ENCODE data around the gene HPSE2.

Gene HPSE2

GRCh38 chr10:99235658-99236626, at the start of gene HPSE2:
Gene HPSE2, minus strand, starts transcription at chr10:99235852.
- TF ChIP-seq USF1 (IDR thresholded peaks at IDR 0.05) (no peak), FOXM1 (IDR thresholded peaks at IDR 0.05; ENCODE audit: borderline replicate concordance, low read depth) (no peak), RAD21 (IDR thresholded peaks at IDR 0.05; ENCODE audit: low read depth) (no peak), NFIC (IDR thresholded peaks at IDR 0.05) (no peak), CEBPB (IDR thresholded peaks at IDR 0.05) (no peak), CREB1 (IDR thresholded peaks at IDR 0.05; ENCODE audit: low read depth) (no peak), ZBTB7A (IDR thresholded peaks at IDR 0.05; ENCODE audit: low read depth) (no peak), YY1 (IDR thresholded peaks at IDR 0.05; ENCODE audit: low read depth) (no peak), EGR1 (IDR thresholded peaks at IDR 0.05) (no peak), REST (IDR thresholded peaks at IDR 0.05; ENCODE audit: low read depth) (no peak)

- no peak for TF ChIP-seq CEBPB (IDR thresholded peaks at IDR 0.05)
- TF ChIP-seq TCF12 (IDR thresholded peaks at IDR 0.05; ENCODE audit: low read depth): no peak
- TF ChIP-seq USF1 (IDR thresholded peaks at IDR 0.05): no peak
- TF ChIP-seq RAD21 (IDR thresholded peaks at IDR 0.05; ENCODE audit: low read depth): no peak
- no peak for TF ChIP-seq ZBTB7A (IDR thresholded peaks at IDR 0.05; ENCODE audit: low read depth)
- no peak for TF ChIP-seq MAX (IDR thresholded peaks at IDR 0.05)
- TF ChIP-seq REST (IDR thresholded peaks at IDR 0.05; ENCODE audit: low read depth): no peak
- no peak for TF ChIP-seq CREB1 (IDR thresholded peaks at IDR 0.05; ENCODE audit: low read depth)
- TF ChIP-seq FOXM1 (IDR thresholded peaks at IDR 0.05; ENCODE audit: borderline replicate concordance, low read depth): no peak
- no peak for TF ChIP-seq TAF1 (IDR thresholded peaks at IDR 0.05; ENCODE audit: low read depth)
Observed at GRCh38 chr10:99280472-99280871, 44.8 kb upstream of the HPSE2 start.

- TF ChIP-seq TEAD4 (IDR thresholded peaks at IDR 0.05): no peak
- no peak for TF ChIP-seq ZBTB7A (IDR thresholded peaks at IDR 0.05; ENCODE audit: low read depth)
- TF ChIP-seq NFIC (IDR thresholded peaks at IDR 0.05): no peak
- no peak for TF ChIP-seq USF1 (IDR thresholded peaks at IDR 0.05)
- no peak for TF ChIP-seq EGR1 (IDR thresholded peaks at IDR 0.05)
- TF ChIP-seq EP300 (IDR thresholded peaks at IDR 0.05; ENCODE audit: borderline replicate concordance): no peak
- TF ChIP-seq YY1 (IDR thresholded peaks at IDR 0.05; ENCODE audit: low read depth): no peak
- no peak for TF ChIP-seq CREB1 (IDR thresholded peaks at IDR 0.05; ENCODE audit: low read depth)
- TF ChIP-seq CEBPB (IDR thresholded peaks at IDR 0.05): no peak
Observed at GRCh38 chr10:99279626-99280111, 44.0 kb upstream of the HPSE2 start.

GRCh38 chr10:99276848-99277486, 41.3 kb upstream of the HPSE2 start:
- TF ChIP-seq TCF12 (IDR thresholded peaks at IDR 0.05; ENCODE audit: low read depth) (no peak), RAD21 (IDR thresholded peaks at IDR 0.05; ENCODE audit: low read depth) (peak; percentile 65)

GRCh38 chr10:99266383-99266782, 30.7 kb upstream of the HPSE2 start:
- TF ChIP-seq CREB1 (IDR thresholded peaks at IDR 0.05; ENCODE audit: low read depth) (no peak), CEBPB (IDR thresholded peaks at IDR 0.05) (no peak), ZBTB7A (IDR thresholded peaks at IDR 0.05; ENCODE audit: low read depth) (no peak), USF1 (IDR thresholded peaks at IDR 0.05) (no peak), REST (IDR thresholded peaks at IDR 0.05; ENCODE audit: low read depth) (no peak), RAD21 (IDR thresholded peaks at IDR 0.05; ENCODE audit: low read depth) (no peak), MAX (IDR thresholded peaks at IDR 0.05) (no peak), TCF12 (IDR thresholded peaks at IDR 0.05; ENCODE audit: low read depth) (no peak), TEAD4 (IDR thresholded peaks at IDR 0.05) (no peak), EGR1 (IDR thresholded peaks at IDR 0.05) (no peak)
